Endothelial cell of umbilical vein (primary cell): ENCODE results near the gene MAPK8IP2.

Experiments
- CTCF ChIP-seq, 2 donors: IDR thresholded peaks; 1 replicate in 1 of 2; 2 replicates in 1 of 2; pipeline ENCODE4 v1.5.1; 2011; ENCODE audit warnings: low read length in 2 of 2, mild to moderate bottlenecking in 2 of 2, moderate library complexity in 2 of 2, control low read depth in 1 of 2, inconsistent platforms in 1 of 2, low read depth in 1 of 2; ENCODE audit not compliant: insufficient read depth in 1 of 2; ENCODE audit errors: extremely low read depth in 1 of 2
- EZH2 ChIP-seq: IDR thresholded peaks from 2 replicates; pipeline ENCODE4 v1.6.1; 2012; ENCODE audit warnings: borderline replicate concordance, low read depth, mild to moderate bottlenecking, moderate library complexity, low read length, inconsistent platforms; ENCODE audit not compliant: severe bottlenecking
- FOS ChIP-seq: IDR thresholded peaks from 2 replicates; pipeline ENCODE4 v1.6.1; 2011; ENCODE audit warnings: mild to moderate bottlenecking, low read length, moderate library complexity, borderline replicate concordance; ENCODE audit not compliant: insufficient read depth
- GATA2 ChIP-seq: IDR thresholded peaks from 2 replicates; pipeline ENCODE4 v1.7.0; 2011; ENCODE audit warnings: low read depth, mild to moderate bottlenecking, moderate library complexity, mixed read lengths, low read length; ENCODE audit not compliant: insufficient read length, insufficient read depth
- MAX ChIP-seq: IDR thresholded peaks from 2 replicates; pipeline ENCODE4 v1.6.1; 2011; ENCODE audit not compliant: insufficient read depth, insufficient read length
- POLR2A ChIP-seq: IDR thresholded peaks from 2 replicates; pipeline ENCODE4 v1.6.1; 2012; ENCODE audit warnings: low read depth, mild to moderate bottlenecking, control low read depth, low read length

- TF ChIP-seq FOS (no peak), CTCF (IDR thresholded peaks at IDR 0.05; ENCODE audit: extremely low read depth in 1 of 2, insufficient read depth in 1 of 2, low read depth in 1 of 2, low read length in 2 of 2) (no peak), MAX (no peak), EZH2 (no peak), GATA2 (no peak), POLR2A (no peak)
These were observed 10.0 kb downstream of the MAPK8IP2 start for GRCh38 chr22:50610581-50610980.
